Superior temporal gyrus (tissue), 1 donor: Measurements from ENCODE around the gene SLC25A46.
"Not testable (repeated sequence)": the region's sequence is repeated elsewhere in the genome, so short reads cannot be mapped to it uniquely, and the experiment has no call there.

ENCODE experiments used
- DNase-seq: peaks from one replicate; pipeline ENCODE4 v3.0.0-alpha.2; 2016; ENCODE audit errors: extremely low spot score

The SLC25A46 gene

DNA sequence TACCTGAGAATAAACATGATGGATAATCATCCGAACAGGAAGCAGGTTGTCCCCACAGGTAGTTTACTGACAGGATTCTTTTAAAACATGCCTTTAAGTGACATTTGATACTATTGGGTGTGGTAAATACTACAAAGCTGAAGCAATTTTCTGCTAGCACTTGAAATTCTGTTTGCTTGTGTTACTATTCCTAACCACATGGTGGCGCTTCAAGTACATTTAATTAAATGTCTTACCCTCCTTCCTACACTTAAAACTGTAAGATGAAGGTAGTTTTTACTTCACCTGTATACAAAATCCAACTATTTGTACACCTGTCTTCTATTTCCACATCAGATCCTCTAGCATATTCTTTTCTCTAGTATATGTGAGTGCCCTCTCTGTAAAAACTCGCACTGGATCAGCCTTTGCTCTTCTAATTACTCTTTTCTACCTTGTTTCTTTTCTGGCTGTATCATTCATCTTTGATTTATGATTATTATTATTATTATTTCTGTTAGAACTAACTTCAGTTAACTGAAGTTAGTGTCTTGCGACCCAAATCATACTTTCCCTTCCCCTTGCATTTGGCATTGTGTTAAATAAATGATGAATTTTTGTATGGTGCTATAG, 18.4 kb downstream of the SLC25A46 start:
- peak; percentile 84 for DNase-seq

DNA sequence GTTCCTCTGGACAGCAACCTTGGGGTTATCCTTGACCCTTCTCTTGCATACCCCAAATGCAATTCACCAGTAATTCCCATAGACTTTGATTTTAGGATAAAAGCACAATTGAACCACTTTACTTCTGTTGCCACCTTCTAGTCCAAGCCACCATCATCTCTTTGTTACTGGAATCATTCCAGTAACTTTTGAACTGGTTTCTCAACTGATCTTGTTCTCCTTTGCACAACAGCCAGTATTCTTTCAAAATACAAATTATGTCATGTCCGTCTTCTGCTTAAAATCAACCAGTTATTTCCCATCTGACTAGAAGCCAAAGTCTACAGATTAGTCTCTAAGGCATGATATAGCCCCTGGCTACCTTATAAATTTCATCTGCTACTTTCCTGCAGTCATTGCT, 21.4 kb downstream of the SLC25A46 start:
- DNase-seq = no peak

DNA sequence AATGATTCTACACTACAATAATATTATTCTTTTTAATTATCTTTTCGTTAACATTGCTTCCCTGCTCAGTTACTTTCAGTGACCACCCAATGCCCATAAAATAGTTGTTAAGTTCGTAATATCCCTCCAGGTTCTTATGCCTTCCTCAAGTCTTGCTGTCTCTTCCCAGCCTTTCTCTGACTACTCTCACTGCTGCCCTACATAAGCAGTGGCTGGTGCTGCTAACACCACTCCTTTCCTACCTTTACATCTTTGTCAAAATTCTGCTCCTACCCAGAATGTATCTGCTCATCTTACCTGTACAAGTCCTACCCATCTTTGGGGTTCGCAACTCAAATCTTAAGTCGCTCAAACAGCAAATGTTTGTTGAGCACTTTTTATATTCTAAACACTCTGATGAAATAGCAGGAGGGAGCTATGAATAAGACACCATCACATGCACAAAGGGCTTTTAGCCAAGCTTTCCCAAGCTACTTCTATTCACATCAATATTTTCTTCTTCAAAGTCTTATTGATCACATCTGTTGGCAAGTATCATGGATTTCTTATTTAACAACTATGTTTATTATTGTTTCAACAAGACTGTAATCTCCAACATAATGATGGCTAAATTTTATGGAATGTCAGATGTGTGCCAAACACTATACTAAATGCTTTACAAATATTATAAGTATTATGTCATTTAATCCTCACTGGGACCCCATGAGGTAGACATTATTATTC, 29.5 kb downstream of the SLC25A46 start:
- no peak for DNase-seq

DNA sequence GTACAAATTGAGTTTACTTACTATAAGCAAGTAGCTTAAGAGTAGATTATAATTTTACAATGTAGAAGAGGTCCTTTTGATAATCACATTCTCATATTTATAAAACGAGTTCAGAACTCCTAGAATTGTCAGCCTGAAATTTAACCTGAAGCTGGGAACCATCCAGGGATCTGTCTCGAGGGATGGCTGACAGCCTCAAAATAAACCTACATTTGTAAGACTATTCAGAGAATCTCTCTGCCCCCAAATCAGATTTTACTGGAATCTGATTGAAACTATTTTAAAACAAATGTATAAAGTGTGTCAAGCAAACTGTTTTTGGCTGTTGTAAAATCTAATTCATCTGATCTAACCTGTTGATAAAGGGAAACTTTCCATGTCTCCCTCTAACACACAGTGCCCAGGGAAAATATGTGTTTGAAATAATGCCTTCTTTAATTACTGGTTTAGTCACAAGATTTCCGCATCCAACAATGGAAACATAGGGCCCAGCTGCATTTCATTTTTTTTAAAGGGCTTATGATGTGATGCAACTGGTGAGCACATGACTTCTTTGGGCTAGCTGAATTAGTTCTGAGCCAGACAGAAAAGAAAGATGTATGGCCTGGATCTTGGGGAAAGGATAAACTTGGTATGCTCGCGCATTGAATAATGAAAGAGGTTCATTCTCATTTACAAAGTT, 30.3 kb downstream of the SLC25A46 start:
- DNase-seq = no peak

DNA sequence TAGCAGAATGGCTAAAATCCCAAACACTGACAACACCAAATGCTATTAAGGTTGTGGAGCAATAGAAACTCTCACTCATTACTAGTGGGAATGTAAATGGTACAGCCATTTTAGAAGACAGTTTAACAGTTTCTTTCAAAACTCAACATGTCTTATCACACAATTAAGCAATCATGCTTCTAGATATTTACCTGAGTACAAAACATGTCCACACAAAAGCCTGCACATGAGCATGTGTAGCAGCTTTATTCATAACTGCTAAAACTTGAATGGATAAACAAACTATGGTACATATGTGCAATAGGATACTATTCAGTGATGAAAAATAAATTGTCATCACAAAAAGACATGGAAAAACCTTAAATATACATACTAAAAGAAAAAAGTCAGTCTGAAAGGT, 31.5 kb downstream of the SLC25A46 start:
- no peak for DNase-seq

DNA sequence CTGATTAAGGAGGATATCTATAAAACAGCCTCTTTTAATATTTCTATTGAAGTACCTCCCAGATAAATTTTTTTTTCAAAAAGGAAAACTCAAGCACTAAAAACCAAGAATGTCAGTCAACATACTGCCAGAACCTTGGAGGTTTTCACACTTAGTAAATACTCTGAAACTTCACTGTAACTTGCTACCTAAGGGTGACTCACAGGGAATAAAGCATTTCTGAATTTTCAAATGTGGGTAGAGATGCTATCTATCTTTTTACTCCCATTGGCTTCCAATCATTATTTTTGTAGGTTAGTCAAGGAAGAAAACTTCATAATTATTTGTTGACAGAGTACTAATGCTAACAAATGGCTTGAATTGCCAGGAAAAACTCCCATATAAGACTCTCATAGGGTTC, 46.1 kb downstream of the SLC25A46 start:
- DNase-seq = no peak

DNA sequence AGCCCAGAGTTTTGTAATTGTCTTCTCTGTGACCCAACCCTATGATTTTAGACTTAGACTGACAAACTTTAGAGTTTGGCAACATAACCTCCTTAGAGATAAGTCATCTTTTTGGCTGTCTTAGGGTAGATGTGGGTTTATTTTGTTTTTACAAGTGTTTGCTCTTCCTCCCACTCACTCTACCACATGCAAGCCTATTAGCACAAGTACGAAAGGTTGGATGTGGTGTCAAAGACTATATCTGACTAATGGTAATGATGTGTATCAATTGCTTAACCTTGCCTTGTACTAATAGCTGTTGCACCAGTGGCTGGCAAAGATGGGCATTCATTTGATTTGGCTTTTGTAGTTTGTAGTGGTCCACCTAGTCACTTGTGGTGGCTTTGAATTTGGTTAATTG, 46.5 kb downstream of the SLC25A46 start:
- no peak for DNase-seq

DNA sequence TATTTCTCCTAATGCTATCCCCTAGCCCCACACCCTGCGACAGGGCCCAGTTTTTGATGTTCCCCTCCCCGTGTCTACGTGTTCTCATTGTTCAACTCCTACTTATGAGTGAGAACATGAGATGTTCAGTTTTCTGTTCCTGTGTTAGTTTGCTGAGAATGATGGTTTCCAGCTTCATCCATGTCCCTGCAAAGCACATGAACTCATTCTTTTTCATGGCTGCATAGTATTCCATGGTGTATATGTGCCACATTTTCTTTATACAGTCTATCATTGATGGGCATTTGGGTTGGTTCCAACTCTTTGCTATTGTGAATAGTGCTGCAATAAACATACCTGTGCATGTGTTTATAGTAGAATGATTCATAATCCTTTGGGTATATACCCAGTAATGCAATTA, 49.2 kb downstream of the SLC25A46 start:
- not testable (repeated sequence) for DNase-seq

DNA sequence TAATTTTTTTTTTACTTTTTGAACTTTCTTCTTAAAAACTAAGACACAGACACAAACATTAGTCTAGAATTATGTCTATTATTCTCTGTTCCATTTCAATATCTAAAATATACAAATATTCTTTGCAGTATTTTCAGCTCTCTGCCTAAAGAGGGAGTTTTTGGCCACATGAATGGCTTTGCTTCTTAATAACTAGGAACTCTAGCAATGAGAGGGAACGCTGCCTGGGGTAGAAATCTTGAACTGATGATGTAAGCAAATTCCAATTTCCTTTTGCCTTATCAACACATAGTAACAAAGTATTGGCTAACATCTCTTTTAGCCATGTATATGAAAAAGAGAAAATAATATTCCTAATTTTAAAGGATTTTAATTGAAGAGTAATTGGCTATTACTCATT, 51.9 kb downstream of the SLC25A46 start:
- DNase-seq = no peak

DNA sequence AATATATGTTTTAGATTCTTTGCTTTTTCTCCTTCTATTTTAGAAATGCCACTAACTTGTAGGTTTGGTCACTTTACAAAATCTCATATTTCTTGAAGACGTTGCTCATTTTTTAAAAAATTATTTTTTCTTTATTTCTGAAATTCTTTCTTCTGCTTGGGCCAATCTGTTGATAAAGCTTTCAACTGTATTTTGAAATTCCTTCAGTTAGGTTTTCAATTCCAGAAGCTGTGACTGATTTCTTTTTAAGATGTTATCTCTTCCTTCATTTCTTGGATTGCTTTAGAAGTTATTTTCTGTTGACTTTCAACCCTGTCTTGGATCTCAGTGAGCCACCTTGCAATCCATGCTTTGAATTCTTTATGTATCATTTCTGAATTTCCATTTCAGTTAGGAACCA, 64.2 kb downstream of the SLC25A46 start:
- no peak for DNase-seq

DNA sequence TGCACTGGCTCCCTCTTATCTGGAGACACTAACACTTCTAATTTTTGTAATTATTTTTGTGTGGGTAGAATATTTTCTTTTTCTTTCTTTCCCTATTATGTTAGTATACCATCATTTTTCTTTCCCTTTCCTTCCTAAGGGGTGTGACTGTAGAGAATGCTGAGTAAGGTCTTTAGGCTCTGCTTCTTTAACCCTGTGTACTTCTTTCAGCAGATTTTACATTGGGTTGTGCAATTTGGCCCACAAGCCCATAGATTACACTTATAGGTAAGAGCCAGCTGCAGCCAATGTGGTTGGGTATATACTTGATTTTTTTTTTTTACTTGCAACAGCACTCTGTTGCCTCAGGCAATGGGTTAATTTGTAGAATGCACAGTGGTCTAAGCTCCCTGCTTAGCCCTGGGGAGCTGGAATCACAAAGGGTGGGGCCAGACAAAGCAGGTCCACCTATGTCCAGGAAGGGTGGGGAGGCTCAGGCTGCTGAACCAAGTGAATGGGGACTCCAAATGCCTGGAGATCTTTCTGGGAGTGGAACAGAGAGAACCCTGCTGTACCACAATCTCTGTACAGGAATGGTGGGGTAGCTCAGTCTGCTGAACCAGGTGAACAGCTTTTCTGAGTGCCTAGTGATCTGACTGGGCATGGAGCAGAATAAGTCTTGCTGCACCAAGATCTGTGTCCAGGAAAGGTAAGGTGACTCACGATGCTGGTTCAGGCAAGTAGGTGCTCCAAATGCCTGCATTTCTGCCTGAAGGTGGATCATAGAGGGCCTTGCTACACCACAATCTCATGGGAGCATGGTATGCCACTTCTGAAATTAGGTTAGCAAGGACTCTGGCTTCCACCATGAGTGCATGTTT, 64.9 kb downstream of the SLC25A46 start:
- no peak for DNase-seq

DNA sequence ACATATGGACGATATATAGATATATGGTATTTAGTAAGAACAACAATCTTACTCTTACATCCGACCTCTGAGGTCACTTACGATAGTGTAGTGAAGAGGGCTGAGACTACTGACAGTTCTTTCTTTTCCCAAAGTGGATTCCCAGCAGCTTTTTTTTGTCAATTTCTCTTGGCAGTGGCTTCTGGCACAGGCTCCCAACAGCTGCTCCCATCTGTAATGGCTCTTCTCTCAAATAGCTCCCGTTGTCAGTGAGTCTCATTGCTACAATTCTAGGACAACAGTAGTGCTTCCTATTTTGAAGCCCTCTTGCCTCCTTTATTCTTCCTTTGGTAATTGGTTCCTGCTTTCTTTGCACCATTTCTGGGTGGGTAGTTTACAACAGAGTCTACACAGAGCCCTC, 68.4 kb downstream of the SLC25A46 start:
- peak; percentile 16 for DNase-seq

DNA sequence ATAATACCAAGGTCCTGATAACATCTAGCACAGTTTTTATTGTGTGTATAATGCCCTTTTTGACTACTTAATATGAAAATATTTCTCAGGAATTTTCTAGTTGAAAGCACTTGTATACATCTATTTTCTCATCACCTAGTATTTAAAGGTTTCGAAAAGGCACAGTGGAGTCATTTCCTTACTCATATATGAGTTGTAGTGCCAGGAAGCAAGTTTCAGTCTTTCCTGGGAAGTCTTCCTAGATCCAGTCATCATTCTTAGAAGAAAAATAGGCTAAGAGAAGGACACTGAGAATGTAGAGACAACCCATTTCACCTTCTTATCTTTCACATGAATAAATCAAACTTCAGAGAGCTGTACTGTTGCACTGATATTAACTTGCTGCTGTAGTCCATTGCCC, 70.2 kb downstream of the SLC25A46 start:
- DNase-seq = no peak
